Measurements from ENCODE around the gene BAZ1B. TPM values are rescaled to one million over a fixed set of nuclear protein-coding genes. Genes with fewer than 3 reads are reported as not detected.

Gene BAZ1B
- total and polyA plus RNA-seq, 12 donors = 14.5 to 65.5 (median 43.7) TPM

- WGBS, 4 donors = 75 to 92% (median 84%) methylated on average over 14 to 28 of the region's 28 CpGs
- no peak for DNase-seq
- Histone ChIP-seq H3K4me1 (replicated peaks in 1 of 2) (peaks cover 0 to 4% of the 10 kb centered on the region in 2 donors), H3K9me3 (replicated peaks in 1 of 3) (no peaks in the 10 kb centered on the region), H3K4me3 (no peak overlapping the region), H3K36me3 (replicated peaks in 1 of 2) (peaks cover 0 to 2% of the 10 kb centered on the region in 2 donors), H3K27me3 (no peaks in the 10 kb centered on the region), H3K27ac (no peak overlapping the region)
- no peak for TF ChIP-seq CTCF (IDR thresholded peaks at IDR 0.05)
- no peak for TF ChIP-seq POLR2A (IDR thresholded peaks at IDR 0.05)
- intact Hi-C loops (cut with DNase I) = loop anchor here in 1 of 2 donors (5.0 kb wide), 1 partner anchor 103 kb away; no protein-coding TSS in a partner anchor
These were observed 86.6 kb downstream of the BAZ1B start for GRCh38 chr7:73435471-73436009.

GRCh38 chr7:73434701-73435069 is 87.4 kb downstream of the BAZ1B start:
- H3K27me3 ChIP-seq = no peaks in the 10 kb centered on the region
- H3K4me3 ChIP-seq = no peak overlapping the region
- TF ChIP-seq POLR2A (IDR thresholded peaks at IDR 0.05) (no peak), CTCF (IDR thresholded peaks at IDR 0.05) (no peak)
- WGBS, 4 donors = 96 to 98% (median 97%) methylated on average over 12 to 26 of the region's 26 CpGs
- intact Hi-C loops (cut with DNase I) = loop anchor here in 1 of 2 donors (5.0 kb wide), 2 partner anchors 92 to 102 kb away; no protein-coding TSS in a partner anchor
- no peaks in the 10 kb centered on the region for H3K36me3 ChIP-seq (replicated peaks in 1 of 2)
- no peak for DNase-seq
- peaks cover 0 to 4% of the 10 kb centered on the region in 2 donors for H3K4me1 ChIP-seq (replicated peaks in 1 of 2)
- H3K27ac ChIP-seq = no peak overlapping the region
- no peaks in the 10 kb centered on the region for H3K9me3 ChIP-seq (replicated peaks in 1 of 3)

- no peak for DNase-seq
- TF ChIP-seq POLR2A (IDR thresholded peaks at IDR 0.05) (no peak), CTCF (IDR thresholded peaks at IDR 0.05) (no peak)
- Histone ChIP-seq H3K27me3 (no peaks in the 10 kb centered on the region), H3K27ac (no peak overlapping the region), H3K36me3 (replicated peaks in 1 of 2) (no peaks in the 10 kb centered on the region), H3K9me3 (replicated peaks in 1 of 3) (no peaks in the 10 kb centered on the region), H3K4me1 (replicated peaks in 1 of 2) (peaks cover 0 to 4% of the 10 kb centered on the region in 2 donors), H3K4me3 (peak overlapping the region in 1 of 4 donors; percentile 61)
- WGBS, 4 donors = 33 to 73% (median 44%) methylated on average over 12 to 110 of the region's 110 CpGs
- intact Hi-C loops (cut with DNase I) = loop anchor here in 1 of 2 donors (5.0 kb wide), 1 partner anchor 92 kb away; no protein-coding TSS in a partner anchor
These were observed 88.0 kb downstream of the BAZ1B start for GRCh38 chr7:73433924-73434700.

- intact Hi-C loops (cut with DNase I) = loop anchor here in 1 of 2 donors (5.0 kb wide), 1 partner anchor 90 kb away; no protein-coding TSS in a partner anchor
- no peaks in the 10 kb centered on the region for H3K27me3 ChIP-seq
These were observed 89.4 kb downstream of the BAZ1B start for GRCh38 chr7:73432676-73433075.

More at GRCh38 chr7:73432676-73433075, 89.4 kb downstream of the BAZ1B start:
- no peak for TF ChIP-seq CTCF (IDR thresholded peaks at IDR 0.05)
- TF ChIP-seq POLR2A (IDR thresholded peaks at IDR 0.05) = no peak
- 86 to 88% (median 87%) methylated on average over 9 to 11 of the region's 11 CpGs for WGBS, 4 donors
- no peak overlapping the region for H3K27ac ChIP-seq
- no peaks in the 10 kb centered on the region for H3K36me3 ChIP-seq (replicated peaks in 1 of 2)
- no peaks in the 10 kb centered on the region for H3K9me3 ChIP-seq (replicated peaks in 1 of 3)
- peaks cover 0 to 4% of the 10 kb centered on the region in 2 donors for H3K4me1 ChIP-seq (replicated peaks in 1 of 2)
- H3K4me3 ChIP-seq = no peak overlapping the region
- DNase-seq = no peak

All from adrenal gland (tissue), 12 donors.